K562 (cell line): ENCODE data around the gene COL8A2. TPM values are rescaled to one million over a fixed set of nuclear protein-coding genes. Genes with fewer than 3 reads are reported as not detected.

Experiments used
- ATF1 ChIP-seq, 2 experiments: fragments of 450-650 bp in 1 of 2; IDR thresholded peaks; 2 replicates each; pipeline ENCODE4 v1.6.1; 2016; ENCODE audit warnings: missing compliant biosample characterization in 1 of 2, missing genetic modification characterization in 1 of 2
- ATF3 ChIP-seq, 2 experiments: fragments of 450-650 bp in 1 of 2; sonication (generic) in 1 of 2; formaldehyde crosslinking in 1 of 2; IDR thresholded peaks in 1 of 2; conservative IDR thresholded peaks in 1 of 2; 2 replicates each; pipeline versions ENCODE4 v1.6.1 to v1.8.1; 2016 to 2023; ENCODE audit warnings: mild to moderate bottlenecking in 2 of 2, moderate library complexity in 2 of 2, inconsistent platforms in 1 of 2, missing genetic modification reagents in 1 of 2
- ATF4 ChIP-seq: fragments of 450-650 bp; formaldehyde crosslinking; IDR thresholded peaks from 2 replicates; pipeline ENCODE4 v1.4.0; 2022; ENCODE audit warnings: mild to moderate bottlenecking, moderate library complexity
- DIDO1 ChIP-seq: fragments of 450-650 bp; IDR thresholded peaks from 2 replicates; pipeline ENCODE4 v1.6.1; 2016; ENCODE audit warnings: low read depth, missing biosample characterization, missing genetic modification characterization
- ERF ChIP-seq: fragments of 450-650 bp; formaldehyde crosslinking; IDR thresholded peaks from 2 replicates; pipeline ENCODE4 v1.4.0; 2020; ENCODE audit warnings: mild to moderate bottlenecking, mixed read lengths
- ETS1 ChIP-seq: conservative IDR thresholded peaks from 2 replicates; pipeline ENCODE4 v1.6.1; 2011; ENCODE audit warnings: low read depth, mild to moderate bottlenecking, low read length; ENCODE audit not compliant: control insufficient read depth
- HOXB6 ChIP-seq: fragments of 250-450 bp; sonication (Bioruptor Pico); IDR thresholded peaks from 2 replicates; pipeline ENCODE4 v1.5.1; 2022; ENCODE audit warnings: mild to moderate bottlenecking, borderline replicate concordance
- KLF6 ChIP-seq: fragments of 250-450 bp; sonication (Bioruptor Pico); IDR thresholded peaks from 2 replicates; pipeline ENCODE4 v1.4.0; 2020; ENCODE audit warnings: mild to moderate bottlenecking, moderate library complexity, borderline replicate concordance
- MCM5 ChIP-seq: fragments of 450-650 bp; IDR thresholded peaks from 2 replicates; pipeline ENCODE4 v1.6.1; 2016; ENCODE audit warnings: low read depth
- MTF1 ChIP-seq: fragments of 250-450 bp; sonication (Bioruptor Pico); IDR thresholded peaks from 2 replicates; pipeline ENCODE4 v1.9.0; 2021; ENCODE audit warnings: moderate library complexity, mild to moderate bottlenecking, inconsistent platforms, borderline replicate concordance
- NFRKB ChIP-seq: fragments of 450-650 bp; IDR thresholded peaks from 2 replicates; pipeline ENCODE4 v1.6.1; 2016; ENCODE audit warnings: low read depth
- PRMT5 ChIP-seq: sonication (generic); formaldehyde crosslinking; IDR thresholded peaks from 2 replicates; pipeline ENCODE4 v1.5.0; 2020; ENCODE audit warnings: missing genetic modification reagents
- SLC30A9 ChIP-seq: fragments of 250-450 bp; sonication (Bioruptor Pico); IDR thresholded peaks from 2 replicates; pipeline ENCODE4 v1.8.0; 2022; ENCODE audit warnings: mild to moderate bottlenecking, moderate library complexity
- SPI1 ChIP-seq: IDR thresholded peaks from 2 replicates; pipeline ENCODE4 v1.6.1; 2011; ENCODE audit warnings: low read depth, low read length, control low read depth, borderline replicate concordance
- ZBTB11 ChIP-seq, 3 experiments: fragments of 200-800 bp in 1 of 3; fragments of 250-450 bp in 1 of 3; fragments of 450-650 bp in 1 of 3; sonication (Bioruptor Pico) in 1 of 3; sonication (Bioruptor generic) in 1 of 3; formaldehyde crosslinking in 1 of 3; IDR thresholded peaks; 2 replicates each; pipeline versions ENCODE4 v1.6.1 to v1.8.0; 2016 to 2022; ENCODE audit warnings: mild to moderate bottlenecking in 2 of 3, missing genetic modification characterization in 2 of 3, missing compliant biosample characterization in 1 of 3, moderate library complexity in 1 of 3
- ZNF589 ChIP-seq: fragments of 200-800 bp; sonication (Bioruptor generic); IDR thresholded peaks from 2 replicates; pipeline ENCODE4 v1.6.1; 2016; ENCODE audit warnings: low read depth, missing genetic modification characterization, missing compliant biosample characterization
- polyA plus RNA-seq, 8 experiments: library from polyadenylated mRNA; depleted of rRNA in 4 of 8; stranded (reverse) in 5 of 8; unstranded in 3 of 8; fragments of >200 nt; fragmentation: Nextera tagmentation in 2 of 8; fragmentation: Illumina TruSeq in 1 of 8; extraction: Ambion mirVana in 2 of 8; extraction: Trizol in 1 of 8; gene quantifications; 2 replicates each; pipeline versions ENCODE4 v1.2.1 to v1.2.3, GENCODE V29; 2011 to 2014; ENCODE audit warnings: inconsistent platforms in 1 of 8, missing spikeins in 1 of 8
- total RNA-seq, 7 experiments: library from RNA; depleted of rRNA in 6 of 7; stranded (reverse); fragments of >200 nt in 6 of 7; fragmentation: Illumina TruSeq in 2 of 7; extraction: Trizol in 2 of 7; gene quantifications; 2 replicates each; pipeline versions ENCODE4 v1.2.1 to v1.2.3, GENCODE V29; 2011 to 2021; ENCODE audit warnings: low replicate concordance in 1 of 7

COL8A2 gene
- total and polyA plus RNA-seq, 9 of the 15 experiments (the other 6 are each of a cell fraction or from before 2014, with no cell fraction given), result 0.03 to 0.14 (median 0.04) TPM; not detected in 5

GRCh38 chr1:36088577-36089392, 36.2 kb downstream of the COL8A2 start, which contains the start of gene ADPRS (continued):
- TF ChIP-seq ZBTB11 (CRISPR knock-in tag; IDR thresholded peaks at IDR 0.05) (peak in 2 of 3 experiments; percentile 82 to 94; a peak in 4 of 6 replicates), ERF (CRISPR knock-in tag) (peak; percentile 71), PRMT5 (CRISPR knock-in tag) (no peak), HOXB6 (CRISPR knock-in tag) (no peak), NFRKB (0 out of 2 replicates have a peak, but pooled peaks have one; percentile 47), SLC30A9 (CRISPR knock-in tag) (no peak), ATF1 (CRISPR knock-in tag; IDR thresholded peaks at IDR 0.05) (peak; percentile 48; the same call in 1 of the 2 replicates), ATF1 (tag; IDR thresholded peaks at IDR 0.05) (peak; percentile 98), SPI1 (peak; percentile 82), ATF4 (CRISPR knock-in tag) (peak; percentile 38; the same call in 1 of the 2 replicates), ATF3 (IDR thresholded peaks at IDR 0.05) (no peak), ATF3 (CRISPR knock-in tag; conservative IDR thresholded peaks at IDR 0.05) (peak; percentile 76; the same call in 1 of the 2 replicates), MTF1 (CRISPR knock-in tag) (no peak), ZNF589 (CRISPR knock-in tag) (no peak), DIDO1 (tag) (peak; percentile 92), MCM5 (no peak), KLF6 (CRISPR knock-in tag) (peak; percentile 73; the same call in 1 of the 2 replicates), ETS1 (peak; percentile 88)
